Sigmoid colon (tissue), 4 donors: ENCODE results near the gene CEP128.

Experiments
- POLR2A ChIP-seq, 2 donors: fragments of 450-650 bp; IDR thresholded peaks; one replicate each; pipeline ENCODE4 v1.6.1; 2016; ENCODE audit warnings: antibody characterized with exemption in 2 of 2, mild to moderate bottlenecking in 2 of 2, moderate library complexity in 2 of 2
- POLR2AphosphoS5 ChIP-seq, 4 donors: sonication (generic); formaldehyde crosslinking; IDR thresholded peaks; one replicate each; pipeline ENCODE4 v1.6.1; 2017; ENCODE audit warnings: antibody characterized with exemption in 4 of 4
- TF ChIP-seq, protein P1 (sequence below), 4 experiments: fragments of 450-650 bp in 3 of 4; fragments of 200-600 bp in 1 of 4; IDR thresholded peaks; one replicate each; pipeline ENCODE4 v1.5.1; 2016 to 2019; ENCODE audit warnings: antibody characterized with exemption in 4 of 4, mild to moderate bottlenecking in 3 of 4, moderate library complexity in 2 of 4

GRCh38 chr14:80576401-80576800 lies 365.1 kb downstream of the CEP128 start:
- TF ChIP-seq POLR2A (IDR thresholded peaks at IDR 0.05): no peak
- TF ChIP-seq, protein P1, sequence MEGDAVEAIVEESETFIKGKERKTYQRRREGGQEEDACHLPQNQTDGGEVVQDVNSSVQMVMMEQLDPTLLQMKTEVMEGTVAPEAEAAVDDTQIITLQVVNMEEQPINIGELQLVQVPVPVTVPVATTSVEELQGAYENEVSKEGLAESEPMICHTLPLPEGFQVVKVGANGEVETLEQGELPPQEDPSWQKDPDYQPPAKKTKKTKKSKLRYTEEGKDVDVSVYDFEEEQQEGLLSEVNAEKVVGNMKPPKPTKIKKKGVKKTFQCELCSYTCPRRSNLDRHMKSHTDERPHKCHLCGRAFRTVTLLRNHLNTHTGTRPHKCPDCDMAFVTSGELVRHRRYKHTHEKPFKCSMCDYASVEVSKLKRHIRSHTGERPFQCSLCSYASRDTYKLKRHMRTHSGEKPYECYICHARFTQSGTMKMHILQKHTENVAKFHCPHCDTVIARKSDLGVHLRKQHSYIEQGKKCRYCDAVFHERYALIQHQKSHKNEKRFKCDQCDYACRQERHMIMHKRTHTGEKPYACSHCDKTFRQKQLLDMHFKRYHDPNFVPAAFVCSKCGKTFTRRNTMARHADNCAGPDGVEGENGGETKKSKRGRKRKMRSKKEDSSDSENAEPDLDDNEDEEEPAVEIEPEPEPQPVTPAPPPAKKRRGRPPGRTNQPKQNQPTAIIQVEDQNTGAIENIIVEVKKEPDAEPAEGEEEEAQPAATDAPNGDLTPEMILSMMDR (IDR thresholded peaks at IDR 0.05): no peak
- no peak for TF ChIP-seq POLR2AphosphoS5 (IDR thresholded peaks at IDR 0.05)
